Measurements from ENCODE around the gene SH3RF3. TPM values are rescaled to one million over a fixed set of nuclear protein-coding genes. Genes with fewer than 3 reads are reported as not detected.

SH3RF3 gene
- total and polyA plus RNA-seq, 2 of the 13 experiments (the other 11 are each of a cell fraction or from before 2014, with no cell fraction given), result 0.04 TPM; not detected in 1

DNA sequence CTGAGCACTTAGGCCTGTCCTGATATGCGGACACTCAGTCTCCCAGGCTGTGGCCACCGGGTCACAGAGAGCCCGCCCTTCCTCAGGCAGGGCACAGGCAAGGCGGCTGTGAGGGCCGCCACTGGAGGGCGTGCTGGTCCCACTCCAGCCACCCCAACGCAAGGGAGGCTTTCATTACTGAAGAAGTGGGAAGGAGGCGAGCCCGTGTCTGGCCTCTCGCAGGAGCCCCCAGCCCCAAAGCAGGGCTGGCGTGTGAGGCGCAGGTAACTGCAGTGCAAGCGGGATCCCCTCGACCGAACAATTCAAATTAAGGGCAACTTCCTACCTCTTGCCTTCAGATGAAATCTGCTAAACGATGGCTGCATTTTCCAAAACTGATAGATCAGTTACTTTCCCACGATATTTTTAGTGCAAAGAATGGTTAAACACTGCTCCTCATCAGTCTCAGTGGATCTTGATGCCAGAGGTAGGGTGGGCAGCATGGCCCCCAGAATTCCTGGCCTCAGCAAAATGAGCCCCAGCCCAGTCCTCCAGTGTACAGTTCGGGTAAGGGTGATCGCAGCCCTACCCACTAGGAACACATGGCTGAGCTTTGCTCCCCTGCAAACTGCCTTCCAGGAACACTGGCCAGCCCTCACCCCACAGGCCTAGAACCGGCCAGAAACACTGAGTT is 387.6 kb downstream of the SH3RF3 start:
- Histone ChIP-seq H3K4me1 (ENCODE audit: insufficient read depth, low read length) (peaks cover 36% of the 10 kb centered on the region), H3K27ac (ENCODE audit: extremely low read length, insufficient read depth, low read length) (peak overlapping the region; percentile 14), H3K9me3 (ENCODE audit: low read length) (no peaks in the 10 kb centered on the region), H4K20me1 (ENCODE audit: insufficient read depth, low read length) (no peaks in the 10 kb centered on the region), H3K9ac (ENCODE audit: insufficient read depth, low read depth, low read length) (peak overlapping the region; percentile 41), H3K36me3 (replicated peaks in 1 of 2; ENCODE audit: control insufficient read depth in 1 of 2, insufficient read depth in 2 of 2, low read length in 2 of 2) (no peaks in the 10 kb centered on the region), H3K4me3 (replicated peaks in 1 of 3; ENCODE audit: insufficient read depth in 1 of 3, low read depth in 2 of 3, low read length in 3 of 3) (peak overlapping the region; percentile 40 to 77 (median 45)), H3K27me3 (ENCODE audit: control insufficient read depth in 1 of 2, insufficient read depth in 2 of 2, low read length in 2 of 2) (peaks cover 0 to 17% of the 10 kb centered on the region in 2 experiments; a peak in 2 of 5 replicates), H2AFZ (ENCODE audit: low read length) (peak overlapping the region; percentile 38), H3K4me2 (ENCODE audit: low read depth, low read length) (peak overlapping the region; percentile 98), H3K79me2 (ENCODE audit: insufficient read depth, low read length) (no peaks in the 10 kb centered on the region)
- peak; percentile 94 for ATAC-seq
- DNase-seq (ENCODE audit: low spot score), result peak; percentile 73
- ChIA-PET POLR2A (interaction anchor here (1.0 kb wide), 1 partner anchor 98 kb away, joined by 3 read pairs; no protein-coding TSS in a partner anchor), CTCF (ENCODE audit: low intra/inter-chr PET ratio, low total read pairs) (interaction anchor here (1.2 to 2.6 kb wide), 4 partner anchors 29 to 389 kb away, joined by 4 to 31 read pairs (median 9); no protein-coding TSS in a partner anchor)
- FAIRE-seq, result peak; percentile 92
- intact Hi-C loops (cut with micrococcal nuclease; ENCODE audit: unreplicated experiment), result loop anchor here (1.0 to 5.0 kb wide), 3 partner anchors 18 to 631 kb away; no protein-coding TSS in a partner anchor
- in situ Hi-C loops (cut with HindIII; ENCODE audit: extremely low pct_ligation_motif_present, low pct_unique_long_range_greater_than_20kb), result no loop called here
- BruUV-seq (replicated peaks), result no TSS peak
- under 1% methylated on average over 15 of the region's 20 CpGs for WGBS (ENCODE audit: low lambda C conversion rate)
- TF ChIP-seq ZNF891 (CRISPR knock-in tag; IDR thresholded peaks at IDR 0.05) (peak; percentile 63; the same call in 1 of the 2 replicates), HMGA1 (CRISPR knock-in tag; conservative IDR thresholded peaks at IDR 0.05) (no peak), HOXA5 (CRISPR knock-in tag; IDR thresholded peaks at IDR 0.05) (0 out of 2 replicates have a peak, but pooled peaks have one; percentile 60), ELF3 (CRISPR knock-in tag; IDR thresholded peaks at IDR 0.05) (peak; percentile 49; the same call in 1 of the 2 replicates), PPARG (CRISPR knock-in tag; conservative IDR thresholded peaks at IDR 0.05) (peak; percentile 27; the same call in 1 of the 2 replicates), ZNF530 (CRISPR knock-in tag; IDR thresholded peaks at IDR 0.05; ENCODE audit: low read depth) (no peak), DR1 (CRISPR knock-in tag; IDR thresholded peaks at IDR 0.05) (no peak), ZNF7 (CRISPR knock-in tag; IDR thresholded peaks at IDR 0.05) (no peak), ZKSCAN5 (CRISPR knock-in tag; IDR thresholded peaks at IDR 0.05) (0 out of 2 replicates have a peak, but pooled peaks have one; percentile 26), MEF2D (CRISPR knock-in tag; IDR thresholded peaks at IDR 0.05) (peak; percentile 55; the same call in 1 of the 2 replicates), FOXA3 (CRISPR knock-in tag; IDR thresholded peaks at IDR 0.05) (peak; percentile 25; the same call in 1 of the 2 replicates), ZNF335 (CRISPR knock-in tag; IDR thresholded peaks at IDR 0.05) (0 out of 2 replicates have a peak, but pooled peaks have one; percentile 5)
- TF ChIP-seq, protein P1, sequence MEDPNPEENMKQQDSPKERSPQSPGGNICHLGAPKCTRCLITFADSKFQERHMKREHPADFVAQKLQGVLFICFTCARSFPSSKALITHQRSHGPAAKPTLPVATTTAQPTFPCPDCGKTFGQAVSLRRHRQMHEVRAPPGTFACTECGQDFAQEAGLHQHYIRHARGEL (CRISPR knock-in tag; IDR thresholded peaks at IDR 0.05), result 0 out of 2 replicates have a peak, but pooled peaks have one; percentile 86
- TF ChIP-seq, protein P2, sequence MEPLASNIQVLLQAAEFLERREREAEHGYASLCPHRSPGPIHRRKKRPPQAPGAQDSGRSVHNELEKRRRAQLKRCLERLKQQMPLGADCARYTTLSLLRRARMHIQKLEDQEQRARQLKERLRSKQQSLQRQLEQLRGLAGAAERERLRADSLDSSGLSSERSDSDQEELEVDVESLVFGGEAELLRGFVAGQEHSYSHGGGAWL (CRISPR knock-in tag; IDR thresholded peaks at IDR 0.05), result peak; percentile 66
- TF ChIP-seq, protein P3, sequence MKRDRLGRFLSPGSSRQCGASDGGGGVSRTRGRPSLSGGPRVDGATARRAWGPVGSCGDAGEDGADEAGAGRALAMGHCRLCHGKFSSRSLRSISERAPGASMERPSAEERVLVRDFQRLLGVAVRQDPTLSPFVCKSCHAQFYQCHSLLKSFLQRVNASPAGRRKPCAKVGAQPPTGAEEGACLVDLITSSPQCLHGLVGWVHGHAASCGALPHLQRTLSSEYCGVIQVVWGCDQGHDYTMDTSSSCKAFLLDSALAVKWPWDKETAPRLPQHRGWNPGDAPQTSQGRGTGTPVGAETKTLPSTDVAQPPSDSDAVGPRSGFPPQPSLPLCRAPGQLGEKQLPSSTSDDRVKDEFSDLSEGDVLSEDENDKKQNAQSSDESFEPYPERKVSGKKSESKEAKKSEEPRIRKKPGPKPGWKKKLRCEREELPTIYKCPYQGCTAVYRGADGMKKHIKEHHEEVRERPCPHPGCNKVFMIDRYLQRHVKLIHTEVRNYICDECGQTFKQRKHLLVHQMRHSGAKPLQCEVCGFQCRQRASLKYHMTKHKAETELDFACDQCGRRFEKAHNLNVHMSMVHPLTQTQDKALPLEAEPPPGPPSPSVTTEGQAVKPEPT (CRISPR knock-in tag; IDR thresholded peaks at IDR 0.05; ENCODE audit: low read depth), result peak; percentile 76; the same call in 1 of the 2 replicates
- TF ChIP-seq, protein P4, sequence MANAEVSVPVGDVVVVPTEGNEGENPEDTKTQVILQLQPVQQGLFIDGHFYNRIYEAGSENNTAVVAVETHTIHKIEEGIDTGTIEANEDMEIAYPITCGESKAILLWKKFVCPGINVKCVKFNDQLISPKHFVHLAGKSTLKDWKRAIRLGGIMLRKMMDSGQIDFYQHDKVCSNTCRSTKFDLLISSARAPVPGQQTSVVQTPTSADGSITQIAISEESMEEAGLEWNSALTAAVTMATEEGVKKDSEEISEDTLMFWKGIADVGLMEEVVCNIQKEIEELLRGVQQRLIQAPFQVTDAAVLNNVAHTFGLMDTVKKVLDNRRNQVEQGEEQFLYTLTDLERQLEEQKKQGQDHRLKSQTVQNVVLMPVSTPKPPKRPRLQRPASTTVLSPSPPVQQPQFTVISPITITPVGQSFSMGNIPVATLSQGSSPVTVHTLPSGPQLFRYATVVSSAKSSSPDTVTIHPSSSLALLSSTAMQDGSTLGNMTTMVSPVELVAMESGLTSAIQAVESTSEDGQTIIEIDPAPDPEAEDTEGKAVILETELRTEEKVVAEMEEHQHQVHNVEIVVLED (CRISPR knock-in tag; IDR thresholded peaks at IDR 0.05; ENCODE audit: borderline replicate concordance), result 0 out of 2 replicates have a peak, but pooled peaks have one; percentile 22
